K562 (cell line): ENCODE results near the gene SPDYE4. TPM values are rescaled to one million over a fixed set of nuclear protein-coding genes. Genes with fewer than 3 reads are reported as not detected.

Experiments
- polyA plus RNA-seq, 8 experiments: library from polyadenylated mRNA; depleted of rRNA in 4 of 8; stranded (reverse) in 5 of 8; unstranded in 3 of 8; fragments of >200 nt; fragmentation: Nextera tagmentation in 2 of 8; fragmentation: Illumina TruSeq in 1 of 8; extraction: Ambion mirVana in 2 of 8; extraction: Trizol in 1 of 8; gene quantifications; 2 replicates each; pipeline versions ENCODE4 v1.2.1 to v1.2.3, GENCODE V29; 2011 to 2014; ENCODE audit warnings: inconsistent platforms in 1 of 8, missing spikeins in 1 of 8
- total RNA-seq, 7 experiments: library from RNA; depleted of rRNA in 6 of 7; stranded (reverse); fragments of >200 nt in 6 of 7; fragmentation: Illumina TruSeq in 2 of 7; extraction: Trizol in 2 of 7; gene quantifications; 2 replicates each; pipeline versions ENCODE4 v1.2.1 to v1.2.3, GENCODE V29; 2011 to 2021; ENCODE audit warnings: low replicate concordance in 1 of 7

SPDYE4 gene
- total and polyA plus RNA-seq, 9 of the 15 experiments (the other 6 are each of a cell fraction or from before 2014, with no cell fraction given) = not detected

Other genes with a start within 250 kb of the SPDYE4 start
- 83.7 and 92.6 TPM in 2 replicates for gene MYH10, start 127.8 kb downstream of the SPDYE4 start, total RNA-seq (2014; rRNA removed)
- gene MYH10, start 127.8 kb downstream of the SPDYE4 start, total RNA-seq (2014; rRNA removed; fragmentation: Illumina TruSeq; extraction: Trizol) = 41.3 and 48.4 TPM in 2 replicates
- 38.5 and 39.7 TPM in 2 replicates for gene MYH10, start 127.8 kb downstream of the SPDYE4 start, total RNA-seq (2015; rRNA removed; fragmentation: Illumina TruSeq; extraction: Trizol)
- gene MYH10, start 127.8 kb downstream of the SPDYE4 start, total RNA-seq (2021) = 90.1 and 95.3 TPM in 2 replicates
- gene MYH10, start 127.8 kb downstream of the SPDYE4 start, polyA plus RNA-seq (2011; rRNA removed) = 34.6 and 38.8 TPM in 2 replicates
- 59.0 and 68.9 TPM in 2 replicates for gene MYH10, start 127.8 kb downstream of the SPDYE4 start, polyA plus RNA-seq (2014; fragmentation: Illumina TruSeq; extraction: Trizol)
- 10 to 100 TPM; 16.3 to 26.1 TPM for gene MYH10, start 127.8 kb downstream of the SPDYE4 start, polyA plus RNA-seq (2014; fragmentation: Nextera tagmentation; extraction: Ambion mirVana)
- gene MYH10, start 127.8 kb downstream of the SPDYE4 start, polyA plus RNA-seq (2014; rRNA removed) = 38.7 and 39.3 TPM in 2 replicates
- gene CCDC42, start 13.7 kb downstream of the SPDYE4 start, total RNA-seq (2014; rRNA removed) = not detected in 2 replicates
- gene CCDC42, start 13.7 kb downstream of the SPDYE4 start, total RNA-seq (2014; rRNA removed; fragmentation: Illumina TruSeq; extraction: Trizol) = not detected in 2 replicates
- not detected in 2 replicates for gene CCDC42, start 13.7 kb downstream of the SPDYE4 start, total RNA-seq (2015; rRNA removed; fragmentation: Illumina TruSeq; extraction: Trizol)
- not detected in 2 replicates for gene CCDC42, start 13.7 kb downstream of the SPDYE4 start, total RNA-seq (2021)
- gene CCDC42, start 13.7 kb downstream of the SPDYE4 start, polyA plus RNA-seq (2011; rRNA removed) = not detected in 2 replicates
- gene CCDC42, start 13.7 kb downstream of the SPDYE4 start, polyA plus RNA-seq (2014; fragmentation: Illumina TruSeq; extraction: Trizol) = not detected in 2 replicates
- not detected for gene CCDC42, start 13.7 kb downstream of the SPDYE4 start, polyA plus RNA-seq (2014; fragmentation: Nextera tagmentation; extraction: Ambion mirVana)
- not detected in 2 replicates for gene CCDC42, start 13.7 kb downstream of the SPDYE4 start, polyA plus RNA-seq (2014; rRNA removed)
- not detected in 2 replicates for gene MFSD6L, start 40.8 kb upstream of the SPDYE4 start, total RNA-seq (2014; rRNA removed)
- not detected in 2 replicates for gene MFSD6L, start 40.8 kb upstream of the SPDYE4 start, total RNA-seq (2014; rRNA removed; fragmentation: Illumina TruSeq; extraction: Trizol)
- not detected in 2 replicates for gene MFSD6L, start 40.8 kb upstream of the SPDYE4 start, total RNA-seq (2015; rRNA removed; fragmentation: Illumina TruSeq; extraction: Trizol)
- gene MFSD6L, start 40.8 kb upstream of the SPDYE4 start, total RNA-seq (2021) = not detected in 2 replicates
- not detected in 2 replicates for gene MFSD6L, start 40.8 kb upstream of the SPDYE4 start, polyA plus RNA-seq (2011; rRNA removed)
- gene MFSD6L, start 40.8 kb upstream of the SPDYE4 start, polyA plus RNA-seq (2014; fragmentation: Illumina TruSeq; extraction: Trizol) = not detected in 2 replicates
- not detected for gene MFSD6L, start 40.8 kb upstream of the SPDYE4 start, polyA plus RNA-seq (2014; fragmentation: Nextera tagmentation; extraction: Ambion mirVana)
- not detected in 2 replicates for gene MFSD6L, start 40.8 kb upstream of the SPDYE4 start, polyA plus RNA-seq (2014; rRNA removed)
- not detected in 2 replicates for gene PIK3R6, start 109.1 kb upstream of the SPDYE4 start, total RNA-seq (2014; rRNA removed)
- not detected in 2 replicates for gene PIK3R6, start 109.1 kb upstream of the SPDYE4 start, total RNA-seq (2014; rRNA removed; fragmentation: Illumina TruSeq; extraction: Trizol)
- gene PIK3R6, start 109.1 kb upstream of the SPDYE4 start, total RNA-seq (2015; rRNA removed; fragmentation: Illumina TruSeq; extraction: Trizol) = not detected in 2 replicates
- 0.04 TPM in 1 of 2 replicates, not detected in the other for gene PIK3R6, start 109.1 kb upstream of the SPDYE4 start, total RNA-seq (2021)
- not detected in 2 replicates for gene PIK3R6, start 109.1 kb upstream of the SPDYE4 start, polyA plus RNA-seq (2011; rRNA removed)
- gene PIK3R6, start 109.1 kb upstream of the SPDYE4 start, polyA plus RNA-seq (2014; fragmentation: Illumina TruSeq; extraction: Trizol) = not detected in 2 replicates
- not detected for gene PIK3R6, start 109.1 kb upstream of the SPDYE4 start, polyA plus RNA-seq (2014; fragmentation: Nextera tagmentation; extraction: Ambion mirVana)
- not detected in 2 replicates for gene PIK3R6, start 109.1 kb upstream of the SPDYE4 start, polyA plus RNA-seq (2014; rRNA removed)
- not detected in 2 replicates for gene PIK3R5, start 207.2 kb upstream of the SPDYE4 start, total RNA-seq (2014; rRNA removed)
- gene PIK3R5, start 207.2 kb upstream of the SPDYE4 start, total RNA-seq (2014; rRNA removed; fragmentation: Illumina TruSeq; extraction: Trizol) = not detected in 2 replicates
- not detected in 2 replicates for gene PIK3R5, start 207.2 kb upstream of the SPDYE4 start, total RNA-seq (2015; rRNA removed; fragmentation: Illumina TruSeq; extraction: Trizol)
- gene PIK3R5, start 207.2 kb upstream of the SPDYE4 start, total RNA-seq (2021) = 0.38 and 0.78 TPM in 2 replicates
- gene PIK3R5, start 207.2 kb upstream of the SPDYE4 start, polyA plus RNA-seq (2011; rRNA removed) = not detected in 2 replicates
- gene PIK3R5, start 207.2 kb upstream of the SPDYE4 start, polyA plus RNA-seq (2014; fragmentation: Illumina TruSeq; extraction: Trizol) = 0.03 TPM in 1 of 2 replicates, not detected in the other
- gene PIK3R5, start 207.2 kb upstream of the SPDYE4 start, polyA plus RNA-seq (2014; fragmentation: Nextera tagmentation; extraction: Ambion mirVana) = not detected
- 0.01 TPM in 1 of 2 replicates, not detected in the other for gene PIK3R5, start 207.2 kb upstream of the SPDYE4 start, polyA plus RNA-seq (2014; rRNA removed)